ES-I3 (cell line): ENCODE data around the gene CAPN5.

Experiments
- H3K36me3 ChIP-seq: 2 replicates; pipeline ENCODE4 v1.6.1; 2013; ENCODE audit warnings: mild to moderate bottlenecking, low read length, control low read depth, moderate library complexity; ENCODE audit not compliant: insufficient read depth
- H3K4me1 ChIP-seq: 2 replicates; pipeline ENCODE4 v1.6.1; 2013; ENCODE audit warnings: mild to moderate bottlenecking, control low read depth, low read length; ENCODE audit not compliant: insufficient read depth
- H3K9ac ChIP-seq: 2 replicates; pipeline ENCODE4 v1.6.1; 2013; ENCODE audit warnings: low read depth, mild to moderate bottlenecking, low read length, moderate library complexity
- H3K9me3 ChIP-seq: 2 replicates; pipeline ENCODE4 v1.6.1; 2013; ENCODE audit warnings: mild to moderate bottlenecking, low read length, moderate library complexity; ENCODE audit not compliant: control insufficient read depth, insufficient read depth

CAPN5 gene

GRCh38 chr11:77064648-77065217 lies 2.0 kb upstream of the CAPN5 start:
- Histone ChIP-seq H3K9me3 (no peaks in the 10 kb centered on the region), H3K36me3 (no peaks in the 10 kb centered on the region), H3K4me1 (0 out of 2 replicates have a peak, but pooled peaks cover 6% of the 10 kb centered on the region), H3K9ac (no peak overlapping the region)

DNA sequence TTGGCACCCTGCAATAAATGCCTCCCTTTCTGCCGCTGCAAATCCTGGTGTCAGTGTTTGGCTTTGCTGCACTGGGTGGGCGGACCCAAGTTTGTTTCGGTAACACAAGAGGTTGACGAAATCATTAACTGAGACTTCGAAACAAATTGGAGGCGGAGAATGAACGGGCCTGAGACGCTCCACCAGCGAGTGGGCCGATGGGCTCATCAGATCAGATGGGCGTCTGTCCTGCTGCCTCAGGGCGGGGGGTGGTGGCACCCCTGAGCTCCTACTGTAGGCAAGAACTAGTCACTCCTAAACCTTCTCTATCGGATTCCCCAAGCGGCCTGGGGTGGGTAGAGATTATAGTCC lies 918 bp upstream of the CAPN5 start:
- H3K36me3 ChIP-seq, result no peaks in the 10 kb centered on the region
- H3K4me1 ChIP-seq, result 0 out of 2 replicates have a peak, but pooled peaks cover 6% of the 10 kb centered on the region
- H3K9ac ChIP-seq, result peak overlapping the region; percentile 78
- no peaks in the 10 kb centered on the region for H3K9me3 ChIP-seq

GRCh38 chr11:77067861-77068443 lies 1.2 kb downstream of the CAPN5 start:
- peak overlapping the region; percentile 78; the same call in 1 of the 2 replicates for H3K9ac ChIP-seq
- no peaks in the 10 kb centered on the region for H3K9me3 ChIP-seq
- H3K36me3 ChIP-seq, result no peaks in the 10 kb centered on the region
- H3K4me1 ChIP-seq, result 0 out of 2 replicates have a peak, but pooled peaks cover 6% of the 10 kb centered on the region

- Histone ChIP-seq H3K9me3 (no peaks in the 10 kb centered on the region), H3K4me1 (peaks cover 9% of the 10 kb centered on the region; the same call in 1 of the 2 replicates), H3K9ac (no peak overlapping the region), H3K36me3 (no peaks in the 10 kb centered on the region)
Observed at GRCh38 chr11:77068457-77069335, 1.9 kb downstream of the CAPN5 start.

GRCh38 chr11:77069336-77069968 lies 2.7 kb downstream of the CAPN5 start:
- H3K9ac ChIP-seq, result no peak overlapping the region

GRCh38 chr11:77069969-77070582 lies 3.3 kb downstream of the CAPN5 start:
- H3K4me1 ChIP-seq, result peaks cover 9% of the 10 kb centered on the region; the same call in 1 of the 2 replicates
- no peak overlapping the region for H3K9ac ChIP-seq
- H3K9me3 ChIP-seq, result no peaks in the 10 kb centered on the region
- no peaks in the 10 kb centered on the region for H3K36me3 ChIP-seq

More at GRCh38 chr11:77069336-77069968, 2.7 kb downstream of the CAPN5 start:
- peaks cover 9% of the 10 kb centered on the region; the same call in 1 of the 2 replicates for H3K4me1 ChIP-seq
- H3K9me3 ChIP-seq, result no peaks in the 10 kb centered on the region
- no peaks in the 10 kb centered on the region for H3K36me3 ChIP-seq

GRCh38 chr11:77071077-77071476 lies 4.3 kb downstream of the CAPN5 start:
- no peaks in the 10 kb centered on the region for H3K9me3 ChIP-seq
- H3K9ac ChIP-seq, result no peak overlapping the region
- peaks cover 3% of the 10 kb centered on the region; the same call in 1 of the 2 replicates for H3K4me1 ChIP-seq
- no peaks in the 10 kb centered on the region for H3K36me3 ChIP-seq

GRCh38 chr11:77071671-77072605 lies 5.2 kb downstream of the CAPN5 start:
- no peak overlapping the region for H3K9ac ChIP-seq
- H3K4me1 ChIP-seq, result peaks cover 3% of the 10 kb centered on the region; the same call in 1 of the 2 replicates
- H3K36me3 ChIP-seq, result no peaks in the 10 kb centered on the region
- no peaks in the 10 kb centered on the region for H3K9me3 ChIP-seq

- no peaks in the 10 kb centered on the region for H3K36me3 ChIP-seq
- H3K4me1 ChIP-seq, result peaks cover 3% of the 10 kb centered on the region; the same call in 1 of the 2 replicates
- no peaks in the 10 kb centered on the region for H3K9me3 ChIP-seq
- H3K9ac ChIP-seq, result no peak overlapping the region
Observed at GRCh38 chr11:77072851-77073327, 6.1 kb downstream of the CAPN5 start.

GRCh38 chr11:77073328-77074001 lies 6.7 kb downstream of the CAPN5 start:
- Histone ChIP-seq H3K9me3 (no peaks in the 10 kb centered on the region), H3K9ac (no peak overlapping the region), H3K4me1 (peaks cover 3% of the 10 kb centered on the region; the same call in 1 of the 2 replicates), H3K36me3 (no peaks in the 10 kb centered on the region)

DNA sequence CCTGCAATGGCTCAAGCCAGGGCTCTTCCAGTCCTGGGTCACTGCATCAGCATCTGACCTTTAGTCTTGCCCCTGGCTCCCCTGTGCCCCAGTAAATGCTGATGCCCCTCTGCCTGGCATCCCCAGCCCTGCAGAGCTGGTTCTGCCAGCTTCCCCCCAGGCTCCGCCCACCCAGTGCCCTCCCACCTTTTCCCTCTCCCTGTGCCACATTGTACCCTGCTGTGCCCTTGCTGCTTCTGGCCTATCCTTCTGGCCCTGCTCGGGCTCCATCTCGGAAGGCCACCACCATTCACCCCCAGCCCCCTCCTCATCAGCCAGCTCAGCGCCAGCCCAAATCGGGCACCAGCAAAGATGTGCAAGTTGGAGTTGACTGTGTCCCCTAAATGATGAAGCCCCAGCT lies 7.4 kb downstream of the CAPN5 start:
- Histone ChIP-seq H3K4me1 (peaks cover 3% of the 10 kb centered on the region; the same call in 1 of the 2 replicates), H3K9ac (no peak overlapping the region), H3K36me3 (no peaks in the 10 kb centered on the region), H3K9me3 (no peaks in the 10 kb centered on the region)

DNA sequence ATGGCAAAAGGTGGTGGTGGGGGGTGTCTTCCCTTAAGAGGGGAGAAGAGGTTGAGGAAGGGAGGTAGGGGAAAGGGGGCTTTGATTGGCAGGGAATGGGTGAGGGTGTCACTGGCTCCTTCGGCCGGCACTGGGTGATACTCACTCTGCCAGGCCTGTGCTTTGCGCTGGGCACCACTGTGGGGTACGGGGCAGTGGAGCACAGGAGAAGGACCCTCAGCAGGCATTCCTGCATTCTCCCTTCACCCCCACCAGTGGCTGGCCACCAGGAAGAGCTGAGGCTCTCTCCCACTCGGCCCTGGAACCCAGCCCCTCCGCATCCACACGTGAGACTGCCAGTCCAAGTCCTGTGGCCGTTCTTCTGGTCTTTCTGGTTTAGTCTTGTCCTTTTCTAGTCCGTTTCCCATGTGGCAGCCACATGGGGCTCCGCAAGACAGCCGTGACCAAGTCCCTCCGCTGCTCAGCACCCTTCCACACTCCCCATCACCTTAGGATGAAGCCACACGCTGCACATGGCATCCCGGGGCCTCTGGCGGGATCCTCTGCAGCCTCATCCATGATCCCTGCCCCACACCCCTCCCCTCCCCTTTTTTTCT lies 8.0 kb downstream of the CAPN5 start:
- peaks cover 3% of the 10 kb centered on the region; the same call in 1 of the 2 replicates for H3K4me1 ChIP-seq
- no peak overlapping the region for H3K9ac ChIP-seq
- H3K36me3 ChIP-seq, result no peaks in the 10 kb centered on the region
- no peaks in the 10 kb centered on the region for H3K9me3 ChIP-seq
